Activated naive CD4-positive, alpha-beta T cell (primary cell): Measurements from ENCODE around the gene CECR2.

ENCODE experiments used
- DNase-seq, 4 experiments: peaks; one replicate each; lab custom pipeline; 2025; lab: John Stamatoyannopoulos, UW

Gene CECR2

GRCh38 chr22:17368144-17368543 is 1.1 kb upstream of the CECR2 start:
- no peak for DNase-seq

DNA sequence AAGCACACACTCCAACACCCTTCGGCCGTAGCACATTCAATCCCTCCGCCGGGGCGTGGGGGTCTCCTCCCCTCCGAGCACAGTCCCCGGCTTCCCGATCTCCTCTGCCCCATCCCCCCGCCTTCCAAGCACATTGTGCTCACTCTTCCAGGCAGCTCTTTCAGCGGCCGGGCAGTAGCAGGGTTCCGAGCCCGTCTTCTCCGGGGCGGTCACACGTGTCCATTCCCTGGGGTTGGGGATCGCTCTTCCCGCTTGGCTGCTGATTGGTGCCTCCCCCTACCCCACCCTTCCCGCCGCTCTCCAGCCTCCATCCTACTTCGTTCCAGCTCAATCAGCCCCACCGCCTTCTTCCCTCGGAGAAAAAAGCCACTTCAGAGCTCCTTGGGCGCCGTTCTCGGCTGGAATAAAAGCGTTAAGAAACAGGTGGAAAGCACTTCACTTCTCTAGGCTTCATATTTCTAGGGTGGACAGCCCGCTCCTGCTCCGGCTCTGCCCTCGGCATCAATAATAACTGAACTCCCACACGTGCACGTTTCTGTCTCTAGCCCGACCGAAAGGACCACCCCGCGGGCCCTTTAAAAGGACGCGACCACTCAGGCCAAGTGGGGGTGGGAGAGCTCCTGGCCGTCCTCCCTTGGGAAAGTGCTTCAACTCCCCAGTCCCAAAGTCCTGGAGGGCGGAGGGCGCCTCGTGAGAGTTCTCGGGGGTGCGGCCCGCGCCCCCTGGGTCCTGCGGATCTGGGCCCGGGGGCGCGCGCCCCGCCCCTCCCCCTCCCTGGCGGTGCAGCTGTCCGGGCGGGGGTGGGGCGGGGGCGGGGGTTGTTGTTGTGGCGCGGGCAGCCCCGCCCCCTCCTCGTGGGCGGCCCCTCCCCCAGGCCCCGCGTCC is 464 bp upstream of the CECR2 start:
- peak in 1 of 4 experiments; percentile 1 for DNase-seq

DNA sequence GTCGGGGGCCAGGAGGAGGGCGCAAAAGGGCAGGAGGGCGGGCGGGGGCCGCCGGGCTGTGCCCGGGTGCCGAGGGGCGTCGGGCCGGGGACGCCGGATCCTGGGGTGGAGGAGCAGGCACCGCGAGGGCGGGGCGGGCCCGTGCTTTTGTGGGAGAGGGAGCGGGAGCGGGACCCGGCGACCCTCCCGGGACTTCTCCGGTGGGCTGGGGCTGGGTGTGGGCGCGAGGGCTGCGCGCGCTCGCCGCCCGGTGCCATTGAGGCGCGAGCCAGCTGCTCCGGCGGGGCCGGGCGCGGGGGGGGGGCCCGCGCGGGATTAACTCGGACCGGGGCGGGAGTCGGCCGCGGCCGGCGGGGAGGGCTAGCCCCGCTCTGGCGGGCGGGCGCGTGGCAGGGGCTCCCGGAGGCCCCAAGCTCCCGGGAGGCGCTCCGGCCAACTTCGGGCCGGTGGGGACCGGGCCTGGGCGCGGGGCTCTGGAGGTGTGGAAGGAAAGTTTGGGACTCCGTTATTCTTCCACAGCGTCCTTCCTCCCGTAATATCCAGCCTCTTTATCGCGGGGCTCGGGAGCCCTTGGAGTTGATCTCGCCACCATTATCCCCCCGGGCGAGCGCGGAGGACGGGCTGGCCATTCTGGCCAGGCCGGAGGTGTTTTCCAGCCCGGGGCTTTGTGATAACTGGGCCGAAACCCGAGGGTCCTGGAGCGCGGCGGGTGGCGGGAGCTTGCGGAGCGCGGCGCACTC is 936 bp downstream of the CECR2 start:
- DNase-seq: no peak

GRCh38 chr22:17370766-17371432 is 1.6 kb downstream of the CECR2 start:
- DNase-seq: no peak

DNA sequence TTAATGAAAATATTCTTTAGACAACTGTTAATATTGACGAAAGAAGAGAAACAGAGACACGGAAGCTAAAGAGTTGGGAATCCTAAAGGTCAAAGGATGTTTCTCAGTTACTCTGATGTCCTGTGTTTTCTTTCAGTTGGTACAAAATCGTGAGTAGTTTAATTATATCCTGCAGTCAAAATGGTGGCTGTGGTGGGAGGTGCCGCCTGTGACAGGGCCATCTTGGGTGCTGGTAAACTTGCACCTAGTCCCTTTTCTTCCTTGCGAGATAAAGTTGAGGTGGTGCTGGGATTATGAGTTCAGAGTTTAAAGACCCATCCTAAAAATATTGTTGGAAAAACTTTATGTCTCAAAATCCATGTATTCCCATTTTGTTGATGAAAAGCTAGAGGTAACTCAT is 2.2 kb downstream of the CECR2 start:
- DNase-seq: no peak

- no peak for DNase-seq
Measured at GRCh38 chr22:17373855-17374254, 4.6 kb downstream of the CECR2 start.

DNA sequence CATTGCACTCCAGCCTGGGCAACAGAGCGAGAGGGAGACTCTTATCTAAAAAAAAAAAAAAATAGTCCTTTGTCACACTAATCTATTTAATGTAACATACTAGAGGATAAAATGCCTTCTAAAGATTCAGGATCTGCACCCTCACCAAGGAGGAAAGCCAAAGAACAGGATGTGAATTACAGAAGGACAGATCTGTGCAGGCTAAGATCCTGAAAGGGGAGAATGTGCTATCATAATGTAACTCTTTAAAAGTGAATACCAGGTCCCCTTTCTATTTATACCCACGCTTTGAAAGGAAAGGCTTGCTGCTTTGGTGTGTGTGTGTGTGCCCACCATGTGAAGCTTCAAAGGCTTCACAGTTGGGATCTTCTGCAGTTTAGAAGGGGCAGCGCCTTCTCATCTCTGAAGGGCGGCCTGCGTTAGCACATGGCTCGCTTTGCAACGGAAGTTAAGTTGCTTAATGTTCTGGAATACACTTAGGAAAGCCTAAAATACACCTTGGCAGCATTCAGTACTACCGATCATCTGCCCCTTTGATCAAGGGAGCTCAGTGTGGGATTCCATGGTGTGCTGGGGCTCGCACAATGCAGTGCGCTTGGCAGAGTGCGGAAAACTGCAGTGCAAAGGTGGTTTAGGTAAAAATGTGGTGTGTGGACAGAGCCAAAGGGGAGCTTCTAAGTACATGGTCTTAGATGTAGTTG is 6.8 kb downstream of the CECR2 start:
- no peak for DNase-seq

- DNase-seq: no peak
Measured at GRCh38 chr22:17376950-17377349, 7.7 kb downstream of the CECR2 start.

- no peak for DNase-seq
Measured at GRCh38 chr22:17379944-17380343, 10.7 kb downstream of the CECR2 start.

DNA sequence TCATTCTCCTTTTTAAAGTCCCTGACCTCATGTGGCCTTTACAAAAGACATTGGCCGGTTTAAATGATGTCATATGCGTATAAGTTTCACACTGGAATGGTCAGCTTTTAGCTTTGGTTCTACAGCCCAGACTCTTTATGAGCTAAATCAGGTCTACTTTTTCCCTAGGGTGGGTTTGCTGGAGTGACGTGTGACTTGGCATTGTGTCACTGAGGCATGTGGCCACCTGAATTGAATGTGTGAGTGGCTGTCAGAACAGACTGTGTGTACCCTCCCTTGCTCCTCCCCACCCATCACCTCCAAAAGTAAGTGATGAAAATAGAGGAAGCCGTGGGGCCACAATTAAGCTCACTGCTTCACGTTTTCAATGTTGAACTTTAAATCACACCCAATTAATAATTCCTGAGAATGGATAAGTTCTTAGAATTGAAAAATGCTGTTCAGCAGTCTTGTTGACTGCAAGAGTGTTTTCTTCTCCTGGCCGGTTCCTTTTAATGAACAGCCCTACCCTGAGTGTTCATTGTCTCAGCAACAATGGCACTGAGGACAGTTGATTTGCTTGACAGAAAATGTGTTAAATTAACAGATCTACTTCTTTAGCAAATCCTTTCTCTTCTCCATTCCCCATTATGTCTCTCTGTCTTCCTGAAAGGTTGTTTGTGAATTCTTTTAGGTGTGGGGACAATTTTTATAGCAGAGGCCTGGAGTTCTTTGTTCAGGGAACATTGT is 11.3 kb downstream of the CECR2 start:
- no peak for DNase-seq

DNA sequence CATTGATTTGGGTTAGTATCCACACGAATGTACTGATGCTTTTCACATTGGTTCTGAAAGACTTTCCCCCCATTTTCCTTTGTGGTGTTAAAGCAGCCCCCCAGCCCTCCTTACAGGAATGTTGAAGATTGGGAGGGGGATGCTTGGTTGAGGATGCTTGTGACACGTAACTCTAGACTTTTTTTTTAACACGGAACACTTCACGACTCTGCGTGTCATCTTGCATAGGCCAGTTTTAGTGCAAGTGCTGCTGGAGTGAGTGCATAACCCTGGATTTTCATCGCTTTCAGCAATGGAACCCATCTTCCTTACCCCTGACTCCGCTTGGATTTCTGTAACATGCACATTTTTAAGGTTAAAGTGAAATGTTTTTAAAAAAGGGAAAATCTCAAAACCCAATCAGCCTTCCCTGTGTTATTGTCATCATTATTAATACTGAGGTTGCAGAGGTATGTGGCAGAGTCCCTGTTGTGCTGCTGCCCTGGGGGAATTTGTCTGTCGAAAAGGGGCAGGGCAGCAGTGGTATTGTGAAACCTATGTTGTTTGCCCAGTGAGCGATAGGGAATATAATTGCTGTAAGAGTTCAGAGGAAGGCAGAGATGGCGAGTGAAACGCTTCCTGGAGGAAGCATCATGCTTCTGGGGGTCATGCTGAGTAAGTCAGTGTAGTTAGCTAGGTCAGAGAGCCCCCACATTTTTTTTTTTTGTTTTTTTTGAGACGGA is 12.1 kb downstream of the CECR2 start:
- no peak for DNase-seq

GRCh38 chr22:17384612-17385330 is 15.5 kb downstream of the CECR2 start:
- no peak for DNase-seq

- DNase-seq: no peak
Measured at GRCh38 chr22:17387356-17387755, 18.1 kb downstream of the CECR2 start.

DNA sequence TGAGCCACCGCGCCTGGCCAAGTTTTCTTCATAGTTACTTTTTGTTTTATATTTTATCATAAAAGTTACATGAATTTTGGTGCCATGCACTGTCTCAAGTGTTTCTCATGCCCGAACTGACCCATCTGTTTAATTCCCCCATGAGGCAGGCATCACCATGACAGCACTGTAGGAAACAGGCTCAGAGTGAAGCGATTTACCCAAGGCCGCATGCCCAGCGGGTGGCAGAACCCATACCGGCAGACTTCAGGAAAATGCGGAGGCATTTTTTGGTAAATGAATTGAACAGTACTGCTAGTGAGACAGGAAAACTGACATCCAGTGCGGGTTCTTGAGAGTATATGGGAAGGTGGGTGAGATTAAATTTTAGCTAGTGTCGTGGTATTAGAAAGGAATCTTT is 19.0 kb downstream of the CECR2 start:
- no peak for DNase-seq

DNA sequence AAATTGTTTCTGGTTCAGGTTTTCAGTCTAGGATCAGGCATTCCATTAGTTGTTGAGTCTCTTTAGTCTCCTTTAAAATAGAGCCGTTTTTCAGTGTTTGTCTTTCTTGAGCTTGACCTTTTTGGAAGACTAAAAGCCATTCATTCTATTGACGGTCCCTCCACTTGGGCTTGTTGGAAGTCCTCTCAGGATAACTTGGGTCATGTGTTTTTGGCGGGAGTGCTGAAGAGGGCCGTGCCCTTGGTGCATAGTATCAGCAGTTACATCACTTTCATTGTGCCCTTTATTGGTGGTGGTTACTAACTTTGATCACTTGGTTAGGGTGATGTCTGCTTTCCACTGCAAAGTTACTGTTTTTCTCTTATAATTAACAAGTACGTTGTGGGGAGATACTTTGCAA is 20.8 kb downstream of the CECR2 start:
- no peak for DNase-seq

GRCh38 chr22:17396516-17396915 is 27.3 kb downstream of the CECR2 start:
- DNase-seq: no peak

- DNase-seq: no peak
Measured at GRCh38 chr22:17397756-17398547, 28.7 kb downstream of the CECR2 start.

- DNase-seq: no peak
Measured at GRCh38 chr22:17400305-17400704, 31.0 kb downstream of the CECR2 start.

DNA sequence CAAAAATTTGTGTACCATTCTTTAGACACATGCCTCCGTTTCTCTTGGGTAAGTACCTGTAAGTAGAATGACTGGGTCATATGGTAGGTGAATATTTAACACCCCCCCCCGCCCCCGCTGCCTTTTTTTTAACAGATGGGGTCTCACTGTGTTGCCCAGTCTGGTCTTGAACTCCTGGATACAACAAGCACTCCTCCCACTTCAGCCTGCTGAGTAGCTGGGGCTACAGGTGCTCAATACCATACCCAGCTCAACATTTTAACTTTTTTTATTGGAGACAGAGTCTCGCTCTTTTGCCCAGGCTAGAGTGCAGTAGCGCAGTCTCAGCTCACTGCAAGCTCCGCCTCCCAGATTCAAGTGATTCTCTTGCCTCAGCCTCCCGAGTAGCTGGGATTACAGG is 32.5 kb downstream of the CECR2 start:
- no peak for DNase-seq
